Stimulated activated CD8-positive, alpha-beta memory T cell treated with anti-CD3 and anti-CD28 coated beads, Interleukin-15, amount 100 ng/mL, for 48 hours (primary cell): Measurements from ENCODE around the gene IL15RA.

Experiments
- DNase-seq, 2 donors: peaks; one replicate each; pipeline ENCODE4 v3.0.0-alpha.2; 2020; ENCODE audit warnings: low read depth in 2 of 2

IL15RA gene, protein sequence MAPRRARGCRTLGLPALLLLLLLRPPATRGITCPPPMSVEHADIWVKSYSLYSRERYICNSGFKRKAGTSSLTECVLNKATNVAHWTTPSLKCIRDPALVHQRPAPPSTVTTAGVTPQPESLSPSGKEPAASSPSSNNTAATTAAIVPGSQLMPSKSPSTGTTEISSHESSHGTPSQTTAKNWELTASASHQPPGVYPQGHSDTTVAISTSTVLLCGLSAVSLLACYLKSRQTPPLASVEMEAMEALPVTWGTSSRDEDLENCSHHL

DNA sequence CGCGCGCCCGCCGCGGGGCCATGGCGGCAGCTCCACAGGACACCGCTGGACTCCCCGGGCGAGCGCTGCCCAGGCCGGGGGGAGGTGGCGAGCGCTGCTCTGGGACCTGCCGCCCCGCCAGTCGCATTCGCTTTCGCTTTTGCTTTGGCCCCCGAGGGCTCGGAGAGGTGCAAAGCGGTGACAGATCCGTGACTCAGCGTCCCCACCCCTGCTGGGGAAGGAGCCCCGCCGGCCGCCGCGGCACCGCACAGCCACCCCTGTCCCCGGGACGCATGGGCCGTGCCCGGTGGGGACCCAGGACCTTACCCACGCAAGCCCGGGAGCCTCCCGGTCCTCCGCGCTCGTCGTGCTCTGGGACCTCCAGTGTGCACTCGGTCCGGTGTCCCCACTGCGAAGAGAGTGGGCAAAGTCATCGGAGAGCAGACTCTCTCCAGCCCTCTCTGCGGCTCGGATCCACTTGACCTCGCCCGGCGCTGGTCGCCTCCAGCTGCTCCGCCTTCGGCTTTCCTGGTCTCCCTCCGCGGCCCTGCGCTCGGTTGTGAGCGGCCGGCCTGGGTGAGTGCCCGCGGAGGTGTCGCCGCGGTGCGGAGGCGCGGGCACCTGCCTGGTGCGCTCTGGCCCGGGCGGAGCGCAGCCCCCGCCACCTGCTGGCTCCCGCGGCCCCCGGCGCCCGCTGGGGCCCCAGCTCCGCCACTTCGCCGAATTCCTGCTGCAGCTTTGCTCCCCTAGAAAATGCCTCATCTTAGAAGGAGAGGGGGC, at the start of gene IL15RA:
Gene IL15RA (minus strand): TSS at position 73 of the 759 bp plus-strand sequence. CDS start 51 bp downstream, at position 22.
- peak; percentile 85 to 89 for DNase-seq

DNA sequence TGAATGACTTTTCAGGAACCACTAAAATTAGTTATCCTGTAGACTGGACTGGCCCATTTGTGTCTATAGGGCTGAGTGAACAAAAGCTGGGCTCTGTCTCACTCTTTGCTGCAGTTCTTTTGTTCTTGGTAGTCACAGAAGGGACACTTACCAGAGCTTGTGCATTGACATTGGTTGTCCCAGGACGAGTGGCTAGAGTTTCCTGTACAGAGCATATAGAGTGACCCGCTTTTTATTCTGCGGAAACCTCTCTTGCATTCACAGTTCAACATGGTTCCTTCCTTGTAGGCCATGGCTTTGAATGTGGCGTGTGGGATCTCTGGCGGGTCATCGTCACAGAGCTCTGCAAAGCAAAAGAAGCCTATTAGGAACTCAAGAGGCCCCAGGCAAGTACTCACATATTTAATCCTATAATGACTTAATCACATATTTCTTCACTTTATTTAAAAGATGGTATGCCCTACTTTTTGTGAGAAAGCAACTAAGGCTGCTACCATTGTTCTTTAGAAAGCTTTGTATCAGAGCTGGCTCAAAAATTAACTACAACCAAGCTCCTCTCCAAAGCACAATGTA, 48.4 kb upstream of the IL15RA start:
- DNase-seq = no peak

DNA sequence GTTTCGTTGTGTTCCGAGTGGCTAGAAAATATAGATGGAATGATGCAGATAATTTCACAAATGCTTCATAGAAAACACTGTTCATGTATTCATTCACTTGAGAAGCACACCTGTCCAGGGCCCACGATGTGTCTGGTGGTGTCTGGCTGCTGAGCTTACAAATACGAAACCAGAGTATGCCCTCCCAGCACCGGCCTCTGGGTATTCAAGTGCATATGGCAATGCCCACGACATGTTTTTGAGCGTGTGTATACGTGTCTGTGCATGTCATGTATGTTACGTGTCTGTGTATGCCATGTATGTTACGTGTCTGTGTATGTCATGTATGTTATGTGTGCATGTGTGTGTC, 47.0 kb upstream of the IL15RA start:
- no peak for DNase-seq

DNA sequence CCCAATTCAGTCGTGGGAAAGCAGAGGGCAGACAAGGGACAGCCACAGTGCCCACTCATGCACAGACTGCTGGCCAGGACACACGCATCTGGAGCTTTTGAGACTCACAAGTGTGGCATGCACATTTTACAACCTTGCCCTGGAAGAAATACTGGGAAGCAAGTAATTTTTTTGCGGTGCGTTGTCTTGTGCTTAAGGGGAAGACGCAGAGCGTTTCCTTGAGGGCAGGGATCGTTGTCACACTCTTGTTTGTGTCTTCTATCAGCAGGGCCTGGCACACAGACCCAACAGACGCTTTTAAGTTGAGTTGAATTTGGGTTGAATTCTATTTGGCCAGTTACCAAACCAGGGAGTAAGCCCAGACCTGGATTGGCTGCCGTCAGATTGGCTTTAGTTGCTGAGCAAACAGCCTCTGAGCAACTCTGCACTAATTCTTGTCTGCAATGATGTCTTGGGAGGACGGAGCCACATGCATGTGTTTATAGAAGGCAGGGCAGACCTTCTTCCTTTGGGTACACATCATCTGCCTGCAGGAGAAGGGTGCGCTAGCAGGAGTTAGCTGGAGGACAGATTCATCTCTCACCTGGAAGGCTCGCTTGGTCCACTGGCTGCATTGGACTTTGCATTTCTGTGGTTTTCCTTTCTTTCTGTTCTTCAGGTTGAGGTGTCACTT, 46.5 kb upstream of the IL15RA start:
- DNase-seq = no peak

DNA sequence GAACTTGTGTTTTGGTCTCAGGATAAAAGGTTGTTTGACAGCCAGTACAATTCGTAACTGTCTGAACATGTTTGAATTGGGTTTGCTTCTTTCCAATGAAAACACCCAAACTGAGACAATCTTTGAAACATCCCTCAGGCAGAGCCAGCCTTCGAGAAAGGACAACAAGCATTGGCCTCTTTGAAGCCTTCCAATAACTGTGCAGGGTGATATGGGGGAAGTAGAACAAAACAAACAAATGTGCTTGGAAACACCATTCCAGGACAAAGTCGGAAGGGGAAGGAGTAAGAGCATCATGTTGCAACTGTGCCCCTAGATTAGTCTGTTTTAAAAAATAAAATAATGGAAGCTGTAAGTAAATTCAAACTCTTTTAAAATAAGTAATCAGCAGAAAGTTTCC, 45.3 kb upstream of the IL15RA start:
- no peak for DNase-seq

DNA sequence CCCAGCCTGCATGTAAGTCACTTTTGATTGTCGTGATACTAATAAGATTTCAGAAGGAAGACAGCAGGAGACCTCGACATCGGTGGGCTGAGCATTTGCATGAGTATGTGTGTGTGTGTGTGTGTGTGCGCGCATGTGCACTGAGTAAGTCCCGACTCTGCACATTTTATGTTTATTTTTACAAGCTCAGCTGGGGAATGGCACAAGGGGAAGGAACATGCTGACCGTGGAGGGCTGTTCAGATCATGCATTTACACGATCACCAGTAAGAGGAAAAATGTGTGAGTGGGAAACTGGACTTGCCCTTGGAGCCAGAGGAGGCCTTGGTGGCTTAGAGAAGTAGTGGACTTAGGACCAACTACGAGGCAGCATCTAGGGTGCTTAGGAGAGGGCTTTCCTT, 43.5 kb upstream of the IL15RA start:
- no peak for DNase-seq

DNA sequence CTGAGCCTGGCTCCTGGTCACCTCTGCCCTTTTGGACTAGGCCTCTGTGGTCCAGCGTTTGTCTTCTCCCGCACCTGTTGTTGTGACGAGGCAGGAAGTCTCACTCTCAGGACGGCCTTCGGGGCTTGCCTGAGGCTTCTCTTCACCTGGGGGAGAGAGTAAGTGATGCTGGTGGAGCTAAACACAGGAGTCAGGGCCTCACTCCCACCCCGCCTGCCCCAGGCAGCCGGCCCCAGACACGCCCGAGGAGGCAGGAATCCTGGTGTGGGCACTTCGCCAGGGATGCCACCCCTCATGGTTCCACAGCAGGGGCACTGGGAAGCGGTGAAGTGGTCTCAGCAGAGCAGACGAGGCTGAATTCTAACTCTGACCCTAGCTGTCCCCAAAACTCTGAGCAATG, 42.5 kb upstream of the IL15RA start:
- no peak for DNase-seq

DNA sequence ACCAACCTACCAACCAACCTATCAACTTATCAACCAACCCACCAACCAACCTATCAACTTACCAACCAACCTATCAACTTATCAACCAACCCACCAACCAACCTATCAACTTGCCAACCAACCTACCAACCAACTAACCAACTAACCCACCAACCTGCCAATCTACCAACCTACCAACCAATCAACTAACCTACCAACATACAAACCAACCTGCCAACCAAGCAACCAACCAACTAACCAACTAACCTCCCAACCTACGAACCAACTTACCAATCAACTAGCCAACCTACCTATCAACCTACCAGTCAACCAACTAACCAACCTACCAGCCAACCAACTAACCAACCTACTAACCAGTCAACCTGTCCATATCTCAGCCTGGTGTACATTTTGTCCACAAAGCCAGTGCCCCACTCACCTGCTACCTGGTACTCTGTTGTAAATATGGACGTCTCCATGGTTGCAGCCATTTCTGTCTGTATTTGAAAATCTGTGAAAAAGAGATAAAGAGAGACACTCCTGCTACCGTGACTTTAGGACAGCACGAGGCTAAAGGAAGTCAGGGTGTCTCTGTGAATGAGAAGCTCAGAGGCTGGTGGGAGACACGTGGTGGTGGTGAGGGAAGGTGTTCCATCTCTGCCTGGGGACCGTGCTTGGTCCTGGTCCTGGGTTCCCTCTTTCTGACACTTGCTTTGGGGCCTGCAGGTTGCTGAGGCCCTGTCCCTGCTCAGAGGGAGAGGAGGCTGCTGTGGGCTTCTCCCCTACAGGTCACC, 41.9 kb upstream of the IL15RA start:
- no peak for DNase-seq

DNA sequence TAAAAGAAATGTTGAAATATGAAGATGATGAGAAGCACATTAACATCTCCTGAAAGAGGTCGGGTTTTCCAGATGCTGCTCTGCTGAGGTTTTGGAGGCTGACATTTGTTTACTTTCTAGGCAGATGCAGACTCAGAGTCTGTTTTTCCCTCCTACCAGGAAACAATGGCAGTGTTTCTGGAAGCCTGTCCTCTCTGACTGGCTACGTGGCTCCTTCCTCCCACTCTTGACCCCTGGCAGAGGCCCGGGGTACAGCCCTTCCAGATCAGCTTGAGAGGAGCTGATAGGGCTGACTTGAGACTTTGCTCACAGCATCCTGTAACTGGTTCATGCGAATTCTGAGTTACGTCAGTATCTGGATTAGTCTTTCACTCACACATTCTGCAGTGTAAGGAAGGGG, 41.1 kb upstream of the IL15RA start:
- DNase-seq = no peak

DNA sequence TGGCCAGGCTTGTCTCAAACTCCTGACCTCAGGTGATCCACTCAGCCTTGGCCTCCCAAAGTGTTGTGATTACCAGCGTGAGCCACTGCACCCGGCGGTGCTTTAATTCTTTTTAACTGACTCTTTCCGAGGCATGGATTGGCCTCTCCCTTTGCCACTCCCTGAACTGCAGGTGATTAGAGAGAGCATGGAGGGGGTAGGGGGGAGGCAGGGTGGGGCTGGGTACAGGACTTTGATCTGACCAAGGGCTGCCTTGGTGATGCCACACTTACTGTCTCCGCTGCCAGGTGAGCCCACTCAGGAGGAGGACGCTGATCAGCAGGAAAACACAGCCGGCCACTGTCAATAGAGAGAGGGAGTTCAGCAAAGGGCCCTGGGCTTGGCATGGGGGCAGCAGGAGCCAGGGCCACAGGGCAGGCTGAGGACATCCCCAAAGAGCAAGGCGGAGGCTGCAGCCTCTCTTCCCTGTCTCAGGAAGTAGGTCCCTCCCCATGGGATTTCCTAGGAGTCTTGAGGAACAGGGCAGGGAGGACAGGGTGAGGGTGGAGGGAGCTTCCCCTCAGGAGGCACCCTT, 40.5 kb upstream of the IL15RA start:
- DNase-seq = no peak

DNA sequence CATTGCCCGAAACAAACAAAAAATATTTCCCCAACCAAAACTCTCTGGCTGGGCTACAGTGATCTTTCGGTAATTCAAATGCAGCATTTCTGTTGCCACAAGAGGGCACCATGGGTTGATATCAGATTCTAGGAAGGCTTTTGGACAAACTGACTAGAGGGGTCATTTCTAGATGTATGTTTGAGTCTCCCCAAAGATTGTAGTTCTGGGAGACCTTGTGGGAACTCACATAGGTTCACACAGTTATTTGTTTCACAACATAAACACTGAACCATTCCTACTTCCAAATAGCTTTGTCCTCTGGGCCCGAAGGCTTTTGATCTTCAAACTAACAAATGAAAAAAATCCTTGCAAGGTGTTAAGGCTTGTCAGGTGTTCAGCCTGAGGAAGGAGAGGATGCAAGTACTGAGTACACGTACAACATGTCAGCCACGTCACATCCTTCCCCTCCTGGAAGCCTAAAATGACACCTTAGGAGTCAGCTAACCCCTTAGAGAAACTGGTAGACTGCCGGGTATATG, 37.0 kb upstream of the IL15RA start:
- no peak for DNase-seq

DNA sequence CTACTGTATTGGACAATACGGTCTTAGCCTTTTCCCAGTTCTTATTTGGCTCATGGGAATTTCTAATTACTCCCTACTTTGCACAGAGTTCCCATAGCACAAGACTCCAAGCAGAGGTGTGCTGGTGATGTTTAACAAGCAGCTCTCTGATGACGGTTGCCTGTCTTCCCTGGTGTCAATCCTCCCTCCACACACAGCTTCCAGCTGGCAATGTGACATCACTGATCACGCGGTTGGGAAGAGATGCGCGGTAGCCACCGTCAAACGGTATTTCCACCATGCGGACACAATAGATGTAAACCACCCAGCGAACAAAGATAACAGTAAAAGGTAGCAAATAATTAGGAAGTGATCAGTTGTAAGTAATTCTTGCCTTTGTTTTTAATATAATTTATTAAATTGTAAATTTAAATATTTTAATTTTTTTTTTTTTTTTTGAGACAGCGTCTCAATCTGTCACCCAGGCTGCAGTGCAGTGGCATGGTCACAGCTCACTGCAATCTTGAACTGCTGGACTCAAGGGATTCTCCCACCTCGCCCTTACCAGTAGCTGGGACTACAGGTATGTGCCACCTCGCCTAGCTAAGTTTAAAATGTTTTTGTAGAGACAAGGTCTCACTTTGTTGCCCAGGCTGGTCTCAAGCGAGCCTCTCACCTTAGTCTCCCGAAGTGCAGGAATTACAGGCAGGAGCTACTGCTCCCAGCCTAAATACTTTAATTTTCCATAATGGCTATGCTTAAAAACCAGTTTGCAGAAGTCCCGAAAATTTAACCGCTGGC, 36.3 kb upstream of the IL15RA start:
- DNase-seq = no peak

DNA sequence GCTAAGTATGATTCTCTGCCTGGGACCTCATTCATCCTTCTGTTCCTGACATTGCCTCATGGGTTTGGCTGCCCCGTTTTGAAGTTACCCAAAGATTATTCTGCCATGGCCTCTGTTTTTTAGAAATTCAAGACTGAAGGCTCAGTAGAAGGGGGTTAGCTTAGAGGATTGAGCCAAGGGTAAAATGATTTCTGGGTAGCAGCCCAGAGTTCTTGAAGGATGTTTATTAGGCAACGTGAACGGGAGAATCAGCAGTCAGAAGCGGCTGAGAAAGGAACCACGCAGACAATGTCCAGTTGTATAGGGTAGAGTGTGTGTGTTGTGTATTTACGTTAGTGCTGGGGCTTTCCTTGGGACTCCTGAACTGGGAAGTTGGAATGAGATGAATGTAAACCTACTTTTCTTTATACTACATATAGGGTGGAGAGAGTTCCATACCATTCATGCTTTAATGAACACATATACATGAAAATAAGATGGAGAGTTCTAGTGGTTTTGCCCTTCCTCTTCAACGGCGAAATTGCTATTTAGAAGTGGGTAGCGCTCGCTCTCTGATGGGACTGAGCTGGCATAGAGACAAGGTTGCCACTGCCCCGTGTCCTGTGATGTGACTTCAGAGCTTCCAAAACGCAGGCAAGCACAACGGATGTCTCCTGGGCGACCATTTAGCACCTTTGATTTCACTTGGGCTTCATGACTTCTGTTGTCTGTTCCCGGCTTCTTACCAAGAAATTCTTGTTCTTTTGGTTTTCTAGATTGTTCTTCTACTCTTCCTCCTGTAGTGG, 35.0 kb upstream of the IL15RA start:
- DNase-seq = no peak

DNA sequence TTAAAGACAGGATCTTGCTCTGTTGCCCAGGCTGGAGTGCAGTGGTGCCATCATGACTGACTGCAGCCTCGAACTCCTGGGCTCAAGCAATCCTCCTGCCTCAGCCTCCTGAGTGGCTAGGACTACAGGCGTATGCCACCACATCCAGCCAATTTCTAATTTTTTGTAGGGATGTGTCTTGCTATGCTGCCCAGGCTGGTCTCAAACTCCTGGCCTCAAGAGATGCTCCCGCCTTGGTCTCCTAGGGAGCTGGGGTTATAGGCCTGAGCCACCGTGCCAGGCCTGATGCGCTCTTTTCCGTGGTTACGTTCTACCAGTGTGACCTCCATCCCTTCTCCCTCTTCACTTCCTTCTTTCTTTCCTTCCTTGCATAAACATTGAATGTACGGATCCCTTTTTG, 34.2 kb upstream of the IL15RA start:
- DNase-seq = no peak

DNA sequence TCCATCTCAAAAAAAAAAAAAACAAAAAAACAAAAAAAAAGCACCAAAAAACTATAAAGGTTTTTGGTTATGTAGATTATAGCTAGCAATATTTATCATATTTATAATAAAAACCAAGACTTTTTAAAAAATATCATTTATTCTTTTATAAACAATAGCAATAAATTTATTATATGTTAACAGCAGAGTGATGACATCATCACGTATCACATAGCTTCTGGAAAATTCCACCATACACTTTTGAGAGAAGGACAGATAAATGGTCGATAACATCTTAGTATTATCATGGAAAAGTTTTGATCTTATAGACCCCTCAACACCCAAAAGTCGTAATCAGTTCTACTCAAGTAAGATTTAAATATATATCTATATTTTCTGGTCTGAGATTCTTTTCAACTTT, 33.2 kb upstream of the IL15RA start:
- no peak for DNase-seq

DNA sequence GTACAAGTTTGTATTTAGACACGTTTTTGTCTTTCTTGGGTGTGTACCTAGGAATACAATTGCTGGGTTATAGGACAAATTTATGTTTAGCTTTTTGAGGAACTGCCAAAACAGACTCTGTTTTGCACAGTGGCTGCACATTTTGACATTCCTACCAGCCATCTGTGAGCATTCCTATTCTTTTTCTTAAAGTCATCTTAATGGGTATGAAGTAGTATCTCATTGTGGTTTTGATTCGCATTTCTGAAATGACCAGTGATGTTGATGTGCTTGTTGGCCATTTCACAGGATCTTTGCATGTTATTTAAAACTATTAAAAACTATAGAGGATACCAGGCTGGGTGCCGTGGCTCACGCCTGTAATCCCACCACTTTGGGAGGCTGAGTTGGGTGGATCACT, 32.6 kb upstream of the IL15RA start:
- DNase-seq = no peak

DNA sequence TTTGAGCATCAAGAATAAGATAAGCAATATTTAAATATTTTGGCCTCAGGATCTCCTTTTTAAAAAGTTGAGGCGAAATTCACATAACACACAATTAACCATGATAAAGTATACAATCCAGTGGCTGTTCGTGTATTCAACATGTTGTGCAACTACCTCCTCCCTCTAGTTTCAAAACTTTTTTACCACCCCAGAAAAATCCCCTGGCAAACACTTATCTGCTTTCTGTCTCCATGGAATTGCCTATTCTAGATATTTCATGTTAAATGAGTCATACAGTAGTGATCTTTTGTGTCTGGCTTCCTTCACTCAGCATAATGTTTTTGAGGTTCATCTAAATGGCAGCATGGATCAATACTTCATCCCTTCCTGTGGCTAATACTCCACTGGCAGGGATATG, 31.8 kb upstream of the IL15RA start:
- no peak for DNase-seq

DNA sequence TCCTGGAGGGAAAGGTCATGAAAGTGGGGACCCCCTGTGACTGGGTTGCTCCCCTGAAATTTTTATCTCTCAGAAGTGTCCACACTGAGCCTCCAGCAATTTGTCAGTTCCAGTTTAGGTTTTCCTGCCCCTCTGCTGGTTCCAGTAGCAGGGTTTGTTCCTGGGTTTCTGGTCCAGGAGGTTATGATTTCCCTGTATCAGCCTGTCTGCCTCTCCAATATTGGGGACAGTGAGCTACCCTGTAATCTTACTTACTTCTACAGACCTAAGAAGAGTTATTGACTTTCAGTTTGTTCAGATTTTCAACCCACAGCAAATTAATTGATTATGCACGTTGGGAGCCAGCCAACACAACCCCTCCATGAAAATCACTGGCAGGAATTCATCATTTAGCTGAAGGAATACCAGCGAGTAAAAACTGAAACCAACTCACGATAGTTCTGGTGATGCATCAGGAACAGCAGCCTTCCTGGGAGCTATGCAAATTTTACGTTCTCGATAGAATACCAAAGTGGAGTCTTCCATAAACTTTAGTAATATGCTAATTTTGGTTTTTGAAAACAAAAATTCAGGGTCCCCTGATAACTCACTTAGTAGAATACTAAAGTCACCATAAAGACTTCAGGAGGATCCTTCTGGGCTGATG, 31.3 kb upstream of the IL15RA start:
- DNase-seq = no peak

DNA sequence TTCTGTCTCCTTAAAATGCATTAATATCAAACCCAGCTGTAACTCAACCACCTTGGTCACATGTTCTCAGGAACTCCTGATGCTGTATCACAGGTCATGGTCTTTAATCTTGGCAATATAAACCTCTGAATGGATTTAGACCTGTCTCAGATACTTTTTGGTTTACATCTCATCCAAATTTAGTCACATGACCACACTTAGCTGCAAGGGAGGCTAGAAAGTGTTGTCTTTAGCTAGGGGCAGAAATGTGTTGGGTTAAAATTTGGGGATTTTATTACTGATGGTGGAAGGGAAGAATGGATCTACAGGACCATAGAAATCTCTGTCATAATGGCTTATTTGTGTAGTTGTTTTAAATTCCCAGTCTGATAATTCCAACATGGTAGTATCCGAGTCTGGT, 29.6 kb upstream of the IL15RA start:
- DNase-seq = no peak
